Tongue (tissue), 2 donors: ENCODE measurements around the gene ADIPOQ. TPM values are rescaled to one million over a fixed set of nuclear protein-coding genes. Genes with fewer than 3 reads are reported as not detected.
"Not testable (repeated sequence)": the region's sequence is repeated elsewhere in the genome, so short reads cannot be mapped to it uniquely, and the experiment has no call there.

ENCODE experiments used
- DNase-seq: peaks from one replicate; pipeline ENCODE4 v3.0.0-alpha.2; 2015
- total RNA-seq: library from RNA; depleted of rRNA; stranded (reverse); fragments of >200 nt; gene quantifications from one replicate; pipeline ENCODE4 v1.2.3, GENCODE V29; 2014

Gene ADIPOQ
- total RNA-seq, 1 donor from 2014 or later, result 0.31 TPM

GRCh38 chr3:186870421-186871201 lies 28.1 kb downstream of the ADIPOQ start:
- no peak for DNase-seq

- DNase-seq, result no peak
These were observed 29.0 kb downstream of the ADIPOQ start for GRCh38 chr3:186871403-186871924.

GRCh38 chr3:186873796-186874195 lies 31.3 kb downstream of the ADIPOQ start:
- DNase-seq, result not testable (repeated sequence)

- not testable (repeated sequence) for DNase-seq
These were observed 31.7 kb downstream of the ADIPOQ start for GRCh38 chr3:186874216-186874615.

GRCh38 chr3:186874841-186875240 lies 32.3 kb downstream of the ADIPOQ start:
- DNase-seq, result not testable (repeated sequence)

- DNase-seq, result no peak
These were observed 33.2 kb downstream of the ADIPOQ start for GRCh38 chr3:186875708-186876107.

- DNase-seq, result no peak
These were observed 37.3 kb downstream of the ADIPOQ start for GRCh38 chr3:186879781-186880180.

- no peak for DNase-seq
These were observed 37.9 kb downstream of the ADIPOQ start for GRCh38 chr3:186880406-186880805.

GRCh38 chr3:186882150-186882524 lies 39.6 kb downstream of the ADIPOQ start:
- no peak for DNase-seq

- peak; percentile 5 for DNase-seq
These were observed 40.6 kb downstream of the ADIPOQ start for GRCh38 chr3:186882881-186883685.

GRCh38 chr3:186883686-186884058 lies 41.2 kb downstream of the ADIPOQ start:
- no peak for DNase-seq

- DNase-seq, result not testable (repeated sequence)
These were observed 42.4 kb downstream of the ADIPOQ start for GRCh38 chr3:186884868-186885267.

GRCh38 chr3:186886202-186886981 lies 43.9 kb downstream of the ADIPOQ start:
- DNase-seq, result no peak

GRCh38 chr3:186887507-186887938 lies 45.0 kb downstream of the ADIPOQ start:
- not testable (repeated sequence) for DNase-seq

GRCh38 chr3:186888569-186888968 lies 46.1 kb downstream of the ADIPOQ start:
- DNase-seq, result no peak

GRCh38 chr3:186889698-186890097 lies 47.2 kb downstream of the ADIPOQ start:
- not testable (repeated sequence) for DNase-seq

- DNase-seq, result no peak
These were observed 48.4 kb downstream of the ADIPOQ start for GRCh38 chr3:186890911-186891310.

- not testable (repeated sequence) for DNase-seq
These were observed 50.6 kb downstream of the ADIPOQ start for GRCh38 chr3:186893071-186893470.

- DNase-seq, result no peak
These were observed 52.9 kb downstream of the ADIPOQ start for GRCh38 chr3:186895406-186895805.

GRCh38 chr3:186896006-186896405 lies 53.5 kb downstream of the ADIPOQ start:
- DNase-seq, result no peak

- no peak for DNase-seq
These were observed 54.4 kb downstream of the ADIPOQ start for GRCh38 chr3:186896875-186897274.

GRCh38 chr3:186901135-186901734 lies 58.7 kb downstream of the ADIPOQ start:
- DNase-seq, result peak; percentile 17
